Liver (tissue), 9 donors: ENCODE data around the gene PPP2R5A. TPM values are rescaled to one million over a fixed set of nuclear protein-coding genes. Genes with fewer than 3 reads are reported as not detected.
A peak's percentile ranks its signal among the peaks of the same experiment; 100 is the strongest.

ENCODE experiments used
- DNase-seq: peaks from one replicate; pipeline ENCODE4 v3.0.0-alpha.2; 2017; ENCODE audit warnings: low spot score
- H3K27ac ChIP-seq, 2 donors: one replicate each; pipeline ENCODE4 v1.7.0; 2013; ENCODE audit warnings: inconsistent platforms in 2 of 2, low read length in 2 of 2, control low read depth in 1 of 2, low read depth in 1 of 2, mild to moderate bottlenecking in 1 of 2
- H3K27me3 ChIP-seq, 4 donors: one replicate each; pipeline versions ENCODE4 v1.6.1 to v1.7.0; 2013; ENCODE audit warnings: low read length in 3 of 4, inconsistent platforms in 1 of 4, mild to moderate bottlenecking in 1 of 4, moderate library complexity in 1 of 4; ENCODE audit not compliant: control insufficient read depth in 4 of 4, insufficient read depth in 4 of 4
- H3K36me3 ChIP-seq, 4 donors: one replicate each; pipeline versions ENCODE4 v1.6.1 to v1.7.0; 2013; ENCODE audit warnings: low read length in 3 of 4, mild to moderate bottlenecking in 3 of 4, low read depth in 1 of 4, moderate library complexity in 1 of 4; ENCODE audit not compliant: control insufficient read depth in 4 of 4, insufficient read depth in 3 of 4
- H3K4me1 ChIP-seq, 4 donors: one replicate each; pipeline versions ENCODE4 v1.6.1 to v1.7.0; 2013; ENCODE audit warnings: low read length in 3 of 4, mild to moderate bottlenecking in 3 of 4, moderate library complexity in 1 of 4; ENCODE audit not compliant: control insufficient read depth in 4 of 4, insufficient read depth in 4 of 4
- H3K4me3 ChIP-seq, 3 donors: one replicate each; pipeline versions ENCODE4 v1.6.1 to v1.7.0; 2013; ENCODE audit warnings: low read length in 3 of 3, control low read depth in 1 of 3, low read depth in 1 of 3, mild to moderate bottlenecking in 1 of 3
- H3K9ac ChIP-seq, 2 donors: one replicate each; pipeline ENCODE4 v1.7.0; 2013; ENCODE audit warnings: low read length in 2 of 2, mild to moderate bottlenecking in 2 of 2, moderate library complexity in 2 of 2, control low read depth in 1 of 2, low read depth in 1 of 2
- H3K9me3 ChIP-seq, 4 donors: one replicate each; pipeline versions ENCODE4 v1.6.1 to v1.7.0; 2013; ENCODE audit warnings: low read length in 3 of 4; ENCODE audit not compliant: control insufficient read depth in 4 of 4
- CTCF ChIP-seq: fragments of 150-350 bp; IDR thresholded peaks from 2 replicates; pipeline ENCODE4 v1.5.1; 2017; ENCODE audit warnings: improper control_type of control experiment, low read depth, low read length; ENCODE audit not compliant: missing input control
- FOXA1 ChIP-seq: IDR thresholded peaks from 2 replicates; pipeline ENCODE4 v1.6.1; 2016; ENCODE audit warnings: antibody characterized with exemption
- FOXA2 ChIP-seq: IDR thresholded peaks from 2 replicates; pipeline ENCODE4 v1.6.1; 2016; ENCODE audit warnings: antibody characterized with exemption
- GABPA ChIP-seq, 2 donors: IDR thresholded peaks in 1 of 2; conservative IDR thresholded peaks in 1 of 2; 2 replicates each; pipeline ENCODE4 v1.6.1; 2016; ENCODE audit warnings: antibody characterized with exemption in 2 of 2, mild to moderate bottlenecking in 1 of 2, moderate library complexity in 1 of 2
- HNF4A ChIP-seq, 2 donors: conservative IDR thresholded peaks; 2 replicates each; pipeline ENCODE4 v1.6.1; 2016; ENCODE audit warnings: antibody characterized with exemption in 2 of 2, mild to moderate bottlenecking in 2 of 2
- HNF4G ChIP-seq: IDR thresholded peaks from 2 replicates; pipeline ENCODE4 v1.6.1; 2016; ENCODE audit warnings: antibody characterized with exemption
- JUND ChIP-seq, 2 donors: IDR thresholded peaks; 2 replicates each; pipeline ENCODE4 v1.6.1; 2016; ENCODE audit warnings: antibody characterized with exemption in 2 of 2
- MAX ChIP-seq: IDR thresholded peaks from 2 replicates; pipeline ENCODE4 v1.6.1; 2016; ENCODE audit warnings: antibody characterized with exemption
- RAD21 ChIP-seq, 2 donors: IDR thresholded peaks; 2 replicates each; pipeline ENCODE4 v1.6.1; 2016; ENCODE audit warnings: antibody characterized with exemption in 2 of 2, mild to moderate bottlenecking in 2 of 2
- REST ChIP-seq: IDR thresholded peaks from 2 replicates; pipeline ENCODE4 v1.6.1; 2016; ENCODE audit warnings: antibody characterized with exemption, mild to moderate bottlenecking
- RXRA ChIP-seq, 2 donors: IDR thresholded peaks; 2 replicates each; pipeline ENCODE4 v1.6.1; 2017 to 2018; ENCODE audit warnings: antibody characterized with exemption in 2 of 2, mild to moderate bottlenecking in 1 of 2
- SP1 ChIP-seq: IDR thresholded peaks from 2 replicates; pipeline ENCODE4 v1.6.1; 2018; ENCODE audit warnings: antibody characterized with exemption, mild to moderate bottlenecking
- TAF1 ChIP-seq: conservative IDR thresholded peaks from 2 replicates; pipeline ENCODE4 v1.6.1; 2016; ENCODE audit warnings: antibody characterized with exemption, mild to moderate bottlenecking
- YY1 ChIP-seq: IDR thresholded peaks from 2 replicates; pipeline ENCODE4 v1.6.1; 2016; ENCODE audit warnings: antibody characterized with exemption, mild to moderate bottlenecking
- ZBTB33 ChIP-seq: IDR thresholded peaks from 2 replicates; pipeline ENCODE4 v1.6.1; 2016; ENCODE audit warnings: antibody characterized with exemption
- WGBS: extraction: QIAGEN DNeasy Blood & Tissue Kit; methylation state at CpG from one replicate; pipeline ENCODE4 v1.1.7; 2013; 5-methylcytosine and 5-hydroxymethylcytosine counted together
- polyA plus RNA-seq, 2 donors: library from polyadenylated mRNA; stranded (reverse) in 1 of 2; unstranded in 1 of 2; fragments of 200-250 nt in 1 of 2; fragments of >200 nt in 1 of 2; fragmentation: Nextera tagmentation in 1 of 2; extraction: Ambion mirVana in 1 of 2; gene quantifications; one replicate each; pipeline versions ENCODE4 v1.2.1 to v1.2.3, GENCODE V29; 2013 to 2015
- total RNA-seq, 2 donors: library from RNA; depleted of rRNA; stranded (reverse); fragments of >200 nt; gene quantifications; one replicate each; pipeline ENCODE4 v1.2.3, GENCODE V29; 2014
- donor health status: healthy.
- donor health status: healthy.
- donor health status: healthy.
- donor health status: healthy.
- donor health status: healthy.

PPP2R5A gene
- total and polyA plus RNA-seq, 4 donors = 22.9 to 40.7 (median 28.5) TPM

- TF ChIP-seq REST = peak; percentile 66
- TF ChIP-seq TAF1 = no peak
- no peak for TF ChIP-seq MAX
- no peak for TF ChIP-seq RAD21 (IDR thresholded peaks at IDR 0.05)
- no peak for TF ChIP-seq FOXA1
- TF ChIP-seq JUND (IDR thresholded peaks at IDR 0.05) = no peak
- no peak for TF ChIP-seq FOXA2
- no peak for TF ChIP-seq SP1
Observed at GRCh38 chr1:212238552-212238951, 46.7 kb upstream of the PPP2R5A start (continued).

- DNase-seq = no peak
- H3K4me1 ChIP-seq = peaks cover 5 to 42% (median 12%) of the 10 kb centered on the region in 4 donors
- H3K27me3 ChIP-seq = no peaks in the 10 kb centered on the region
- no peaks in the 10 kb centered on the region for H3K9me3 ChIP-seq
- peak overlapping the region; percentile 87 to 96 for H3K27ac ChIP-seq
- no peak overlapping the region for H3K9ac ChIP-seq
- 84% methylated on average over 2 of the region's 2 CpGs for WGBS
- no peaks in the 10 kb centered on the region for H3K36me3 ChIP-seq
- H3K4me3 ChIP-seq = no peak overlapping the region
- TF ChIP-seq ZBTB33 (no peak), SP1 (peak; percentile 53), REST (no peak), TAF1 (no peak), RXRA (IDR thresholded peaks at IDR 0.05) (peak; percentile 72 to 92), RAD21 (IDR thresholded peaks at IDR 0.05) (peak in 1 of 2 donors; percentile 10), YY1 (no peak), CTCF (no peak), FOXA1 (no peak), FOXA2 (no peak), HNF4G (no peak), GABPA (IDR thresholded peaks at IDR 0.05 in 1 of 2, conservative IDR thresholded peaks at IDR 0.05 in 1 of 2) (no peak), HNF4A (conservative IDR thresholded peaks at IDR 0.05) (peak in 1 of 2 donors; percentile 39)
Observed at GRCh38 chr1:212241501-212241900, 43.7 kb upstream of the PPP2R5A start.
